Liver (tissue), 9 donors: ENCODE data around the gene AKNAD1. TPM values are rescaled to one million over a fixed set of nuclear protein-coding genes. Genes with fewer than 3 reads are reported as not detected.

ENCODE experiments used
- DNase-seq: peaks from one replicate; pipeline ENCODE4 v3.0.0-alpha.2; 2017; ENCODE audit warnings: low spot score
- H3K27ac ChIP-seq, 2 donors: one replicate each; pipeline ENCODE4 v1.7.0; 2013; ENCODE audit warnings: inconsistent platforms in 2 of 2, low read length in 2 of 2, control low read depth in 1 of 2, low read depth in 1 of 2, mild to moderate bottlenecking in 1 of 2
- H3K27me3 ChIP-seq, 4 donors: one replicate each; pipeline versions ENCODE4 v1.6.1 to v1.7.0; 2013; ENCODE audit warnings: low read length in 3 of 4, inconsistent platforms in 1 of 4, mild to moderate bottlenecking in 1 of 4, moderate library complexity in 1 of 4; ENCODE audit not compliant: control insufficient read depth in 4 of 4, insufficient read depth in 4 of 4
- H3K36me3 ChIP-seq, 4 donors: one replicate each; pipeline versions ENCODE4 v1.6.1 to v1.7.0; 2013; ENCODE audit warnings: low read length in 3 of 4, mild to moderate bottlenecking in 3 of 4, low read depth in 1 of 4, moderate library complexity in 1 of 4; ENCODE audit not compliant: control insufficient read depth in 4 of 4, insufficient read depth in 3 of 4
- H3K4me1 ChIP-seq, 4 donors: one replicate each; pipeline versions ENCODE4 v1.6.1 to v1.7.0; 2013; ENCODE audit warnings: low read length in 3 of 4, mild to moderate bottlenecking in 3 of 4, moderate library complexity in 1 of 4; ENCODE audit not compliant: control insufficient read depth in 4 of 4, insufficient read depth in 4 of 4
- H3K4me3 ChIP-seq, 3 donors: one replicate each; pipeline versions ENCODE4 v1.6.1 to v1.7.0; 2013; ENCODE audit warnings: low read length in 3 of 3, control low read depth in 1 of 3, low read depth in 1 of 3, mild to moderate bottlenecking in 1 of 3
- H3K9ac ChIP-seq, 2 donors: one replicate each; pipeline ENCODE4 v1.7.0; 2013; ENCODE audit warnings: low read length in 2 of 2, mild to moderate bottlenecking in 2 of 2, moderate library complexity in 2 of 2, control low read depth in 1 of 2, low read depth in 1 of 2
- H3K9me3 ChIP-seq, 4 donors: one replicate each; pipeline versions ENCODE4 v1.6.1 to v1.7.0; 2013; ENCODE audit warnings: low read length in 3 of 4; ENCODE audit not compliant: control insufficient read depth in 4 of 4
- ATF3 ChIP-seq: IDR thresholded peaks from 2 replicates; pipeline ENCODE4 v1.6.1; 2016; ENCODE audit warnings: antibody characterized with exemption
- CTCF ChIP-seq: fragments of 150-350 bp; IDR thresholded peaks from 2 replicates; pipeline ENCODE4 v1.5.1; 2017; ENCODE audit warnings: improper control_type of control experiment, low read depth, low read length; ENCODE audit not compliant: missing input control
- EGR1 ChIP-seq, 2 donors: IDR thresholded peaks; 2 replicates each; pipeline ENCODE4 v1.6.1; 2016 to 2018; ENCODE audit warnings: antibody characterized with exemption in 2 of 2, low read depth in 2 of 2
- FOXA2 ChIP-seq: IDR thresholded peaks from 2 replicates; pipeline ENCODE4 v1.6.1; 2016; ENCODE audit warnings: antibody characterized with exemption
- GABPA ChIP-seq, 2 donors: IDR thresholded peaks in 1 of 2; conservative IDR thresholded peaks in 1 of 2; 2 replicates each; pipeline ENCODE4 v1.6.1; 2016; ENCODE audit warnings: antibody characterized with exemption in 2 of 2, mild to moderate bottlenecking in 1 of 2, moderate library complexity in 1 of 2
- HNF4A ChIP-seq, 2 donors: conservative IDR thresholded peaks; 2 replicates each; pipeline ENCODE4 v1.6.1; 2016; ENCODE audit warnings: antibody characterized with exemption in 2 of 2, mild to moderate bottlenecking in 2 of 2
- HNF4G ChIP-seq: IDR thresholded peaks from 2 replicates; pipeline ENCODE4 v1.6.1; 2016; ENCODE audit warnings: antibody characterized with exemption
- JUND ChIP-seq, 2 donors: IDR thresholded peaks; 2 replicates each; pipeline ENCODE4 v1.6.1; 2016; ENCODE audit warnings: antibody characterized with exemption in 2 of 2
- MAX ChIP-seq: IDR thresholded peaks from 2 replicates; pipeline ENCODE4 v1.6.1; 2016; ENCODE audit warnings: antibody characterized with exemption
- NR2F2 ChIP-seq: IDR thresholded peaks from 2 replicates; pipeline ENCODE4 v1.6.1; 2016; ENCODE audit warnings: antibody characterized with exemption
- RAD21 ChIP-seq, 2 donors: IDR thresholded peaks; 2 replicates each; pipeline ENCODE4 v1.6.1; 2016; ENCODE audit warnings: antibody characterized with exemption in 2 of 2, mild to moderate bottlenecking in 2 of 2
- RXRA ChIP-seq, 2 donors: IDR thresholded peaks; 2 replicates each; pipeline ENCODE4 v1.6.1; 2017 to 2018; ENCODE audit warnings: antibody characterized with exemption in 2 of 2, mild to moderate bottlenecking in 1 of 2
- SP1 ChIP-seq: IDR thresholded peaks from 2 replicates; pipeline ENCODE4 v1.6.1; 2018; ENCODE audit warnings: antibody characterized with exemption, mild to moderate bottlenecking
- TAF1 ChIP-seq: conservative IDR thresholded peaks from 2 replicates; pipeline ENCODE4 v1.6.1; 2016; ENCODE audit warnings: antibody characterized with exemption, mild to moderate bottlenecking
- YY1 ChIP-seq: IDR thresholded peaks from 2 replicates; pipeline ENCODE4 v1.6.1; 2016; ENCODE audit warnings: antibody characterized with exemption, mild to moderate bottlenecking
- ZBTB33 ChIP-seq: IDR thresholded peaks from 2 replicates; pipeline ENCODE4 v1.6.1; 2016; ENCODE audit warnings: antibody characterized with exemption
- WGBS: extraction: QIAGEN DNeasy Blood & Tissue Kit; methylation state at CpG from one replicate; pipeline ENCODE4 v1.1.7; 2013; 5-methylcytosine and 5-hydroxymethylcytosine counted together
- polyA plus RNA-seq, 2 donors: library from polyadenylated mRNA; stranded (reverse) in 1 of 2; unstranded in 1 of 2; fragments of 200-250 nt in 1 of 2; fragments of >200 nt in 1 of 2; fragmentation: Nextera tagmentation in 1 of 2; extraction: Ambion mirVana in 1 of 2; gene quantifications; one replicate each; pipeline versions ENCODE4 v1.2.1 to v1.2.3, GENCODE V29; 2013 to 2015
- total RNA-seq, 2 donors: library from RNA; depleted of rRNA; stranded (reverse); fragments of >200 nt; gene quantifications; one replicate each; pipeline ENCODE4 v1.2.3, GENCODE V29; 2014
- donor health status: healthy.
- donor health status: healthy.
- donor health status: healthy.
- donor health status: healthy.
- donor health status: healthy.

The AKNAD1 gene
- total and polyA plus RNA-seq, 4 donors = not detected

- Histone ChIP-seq H3K4me3 (no peak overlapping the region), H3K9me3 (peaks cover 2 to 9% (median 7%) of the 10 kb centered on the region in 4 donors), H3K9ac (no peak overlapping the region), H3K4me1 (no peaks in the 10 kb centered on the region), H3K36me3 (peaks cover 5 to 46% (median 43%) of the 10 kb centered on the region in 4 donors), H3K27me3 (no peaks in the 10 kb centered on the region), H3K27ac (no peak overlapping the region)
- DNase-seq = no peak
- TF ChIP-seq ZBTB33 (no peak), RXRA (IDR thresholded peaks at IDR 0.05) (no peak), EGR1 (IDR thresholded peaks at IDR 0.05; ENCODE audit: low read depth in 2 of 2) (no peak), HNF4G (no peak), SP1 (no peak), HNF4A (conservative IDR thresholded peaks at IDR 0.05) (no peak), JUND (IDR thresholded peaks at IDR 0.05) (no peak)
- 90% methylated on average over 3 of the region's 3 CpGs for WGBS
These were observed 75.8 kb downstream of the AKNAD1 start for GRCh38 chr1:108780937-108781574.

- no peak overlapping the region for H3K4me3 ChIP-seq
- no peak overlapping the region for H3K27ac ChIP-seq
- no peaks in the 10 kb centered on the region for H3K27me3 ChIP-seq
- TF ChIP-seq HNF4A (conservative IDR thresholded peaks at IDR 0.05) = no peak
- no peak for TF ChIP-seq NR2F2
- peaks cover 1 to 43% (median 32%) of the 10 kb centered on the region in 4 donors for H3K36me3 ChIP-seq
- H3K9me3 ChIP-seq = no peaks in the 10 kb centered on the region
- H3K4me1 ChIP-seq = no peaks in the 10 kb centered on the region
- H3K9ac ChIP-seq = no peak overlapping the region
- DNase-seq = no peak
These were observed 77.4 kb downstream of the AKNAD1 start for GRCh38 chr1:108779455-108779854.

GRCh38 chr1:108777839-108778238 is 79.1 kb downstream of the AKNAD1 start:
- Histone ChIP-seq H3K36me3 (peaks cover 1 to 43% (median 33%) of the 10 kb centered on the region in 4 donors), H3K9ac (no peak overlapping the region), H3K27me3 (no peaks in the 10 kb centered on the region), H3K27ac (no peak overlapping the region), H3K4me1 (no peaks in the 10 kb centered on the region), H3K4me3 (no peak overlapping the region), H3K9me3 (no peaks in the 10 kb centered on the region)
- DNase-seq = no peak
- TF ChIP-seq SP1 (no peak), RAD21 (IDR thresholded peaks at IDR 0.05) (no peak)

GRCh38 chr1:108767708-108768107 is 89.2 kb downstream of the AKNAD1 start:
- Histone ChIP-seq H3K36me3 (peaks cover 0 to 21% (median 9%) of the 10 kb centered on the region in 4 donors), H3K9me3 (no peaks in the 10 kb centered on the region), H3K4me1 (no peaks in the 10 kb centered on the region), H3K27ac (no peak overlapping the region), H3K27me3 (no peaks in the 10 kb centered on the region), H3K4me3 (no peak overlapping the region), H3K9ac (no peak overlapping the region)
- WGBS = 90% methylated on average over 3 of the region's 3 CpGs
- no peak for DNase-seq
- no peak for TF ChIP-seq EGR1 (IDR thresholded peaks at IDR 0.05; ENCODE audit: low read depth in 2 of 2)
- no peak for TF ChIP-seq CTCF
- TF ChIP-seq RAD21 (IDR thresholded peaks at IDR 0.05) = no peak
- no peak for TF ChIP-seq ATF3
- no peak for TF ChIP-seq YY1
- TF ChIP-seq MAX = no peak
- no peak for TF ChIP-seq HNF4A (conservative IDR thresholded peaks at IDR 0.05)
- no peak for TF ChIP-seq JUND (IDR thresholded peaks at IDR 0.05)
- TF ChIP-seq NR2F2 = no peak
- TF ChIP-seq TAF1 = no peak
- TF ChIP-seq GABPA (IDR thresholded peaks at IDR 0.05 in 1 of 2, conservative IDR thresholded peaks at IDR 0.05 in 1 of 2) = no peak
- no peak for TF ChIP-seq RXRA (IDR thresholded peaks at IDR 0.05)
- TF ChIP-seq ZBTB33 = no peak
- no peak for TF ChIP-seq SP1
- no peak for TF ChIP-seq FOXA2
